Peyer's patch (tissue), 4 donors: Measurements from ENCODE around the gene HMCN1.

Experiments
- CTCF ChIP-seq, 6 experiments: fragments of 450-650 bp in 4 of 6; fragments of 200-600 bp in 2 of 6; sonication (generic) in 1 of 6; IDR thresholded peaks; one replicate each; pipeline ENCODE4 v1.5.1; 2017 to 2019; ENCODE audit warnings: antibody characterized with exemption in 6 of 6, mild to moderate bottlenecking in 3 of 6, moderate library complexity in 1 of 6
- POLR2A ChIP-seq, 2 donors: fragments of 450-650 bp; IDR thresholded peaks; one replicate each; pipeline ENCODE4 v1.5.1; 2017; ENCODE audit warnings: antibody characterized with exemption in 2 of 2, mild to moderate bottlenecking in 2 of 2, moderate library complexity in 2 of 2

DNA sequence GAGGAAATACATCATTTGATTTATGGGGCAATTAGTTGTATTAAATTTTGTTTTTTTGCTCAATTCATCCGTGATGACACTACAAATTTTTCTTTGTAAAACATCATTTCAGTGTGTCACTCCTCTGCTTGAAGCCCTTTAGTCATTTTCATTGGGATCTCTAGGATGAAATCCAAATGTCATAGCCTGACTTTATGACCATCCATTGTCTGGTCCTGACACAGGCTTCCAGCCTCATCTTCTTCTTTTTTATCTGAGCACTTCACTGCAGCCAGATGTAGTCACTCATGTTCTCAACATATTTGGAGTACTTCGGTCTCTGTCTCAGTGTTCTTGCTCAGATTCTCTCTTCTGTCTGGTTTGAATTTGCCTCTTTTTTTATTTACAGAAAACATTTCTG, 173.1 kb downstream of the HMCN1 start:
- no peak for TF ChIP-seq POLR2A (IDR thresholded peaks at IDR 0.05)
- no peak for TF ChIP-seq CTCF (IDR thresholded peaks at IDR 0.05)
